B cell (primary cell): ENCODE measurements around the gene SETD6. TPM values are rescaled to one million over a fixed set of nuclear protein-coding genes. Genes with fewer than 3 reads are reported as not detected.

Experiments used
- ATAC-seq: fragments of 200-7000 bp; cut with Tn5 transposase; one replicate; pipeline ENCODE4 v1.10.0; 2021; ENCODE audit warnings: low read depth, mild to moderate bottlenecking, moderate number of reproducible peaks, moderate library complexity
- CTCF ChIA-PET: fragments of 350-600 bp; sonication (Branson Sonifier 250); formaldehyde crosslinking; loops from one replicate; lab custom pipeline; 2021; ENCODE audit warnings: antibody characterized with exemption, inconsistent platforms; lab: Charles Lee
- POLR2A ChIA-PET: fragments of 350-600 bp; sonication (Branson Sonifier 250); formaldehyde crosslinking; loops from one replicate; lab custom pipeline; 2021; ENCODE audit warnings: antibody characterized with exemption; lab: Charles Lee
- DNase-seq: peaks from one replicate; pipeline ENCODE4 v3.0.0; 2013
- H2AFZ ChIP-seq: 2 replicates; pipeline ENCODE4 v1.6.1; 2012; ENCODE audit warnings: mild to moderate bottlenecking, low read depth, low read length; ENCODE audit not compliant: insufficient read depth, poor library complexity, severe bottlenecking
- H3K27ac ChIP-seq, 2 donors: 1 replicate in 1 of 2; 2 replicates in 1 of 2; pipeline ENCODE4 v1.5.1; 2012 to 2013; ENCODE audit warnings: low read length in 2 of 2, mild to moderate bottlenecking in 2 of 2, moderate library complexity in 1 of 2
- H3K27me3 ChIP-seq, 4 experiments: fragments of 200-600 bp in 1 of 4; sonication (generic) in 1 of 4; replicated peaks in 1 of 4; 1 replicate in 2 of 4; 2 replicates in 2 of 4; pipeline versions ENCODE4 v1.6.1 to v1.7.0; 2013 to 2016; ENCODE audit warnings: low read length in 3 of 4, mild to moderate bottlenecking in 2 of 4, mixed read lengths in 1 of 4, moderate library complexity in 1 of 4; ENCODE audit not compliant: insufficient read depth in 4 of 4, control insufficient read depth in 3 of 4; ENCODE audit errors: control extremely low read depth in 1 of 4
- H3K36me3 ChIP-seq, 2 experiments: replicated peaks in 1 of 2; 1 replicate in 1 of 2; 2 replicates in 1 of 2; pipeline versions ENCODE4 v1.6.1 to v1.7.1; 2013; ENCODE audit warnings: low read length in 1 of 2; ENCODE audit not compliant: insufficient read depth in 2 of 2, control insufficient read depth in 1 of 2; ENCODE audit errors: control extremely low read depth in 1 of 2, extremely low read depth in 1 of 2
- H3K4me1 ChIP-seq, 2 donors: fragments of 200-600 bp in 1 of 2; sonication (generic) in 1 of 2; 1 replicate in 1 of 2; 2 replicates in 1 of 2; pipeline versions ENCODE4 v1.5.1 to v1.6.1; 2013 to 2017; ENCODE audit warnings: low read length in 2 of 2; ENCODE audit not compliant: control insufficient read depth in 2 of 2, insufficient read depth in 2 of 2
- H3K4me2 ChIP-seq: replicated peaks from 2 replicates; pipeline ENCODE3; 2012; ENCODE audit warnings: mild to moderate bottlenecking, low read depth, low read length; ENCODE audit not compliant: poor library complexity, severe bottlenecking
- H3K4me3 ChIP-seq, 5 experiments: fragments of 200-600 bp in 1 of 5; sonication (generic) in 1 of 5; 1 replicate in 3 of 5; 2 replicates in 2 of 5; pipeline versions ENCODE4 v1.5.1 to v1.7.0; 2011 to 2016; ENCODE audit warnings: low read length in 4 of 5, mild to moderate bottlenecking in 4 of 5, low read depth in 2 of 5, control low read depth in 1 of 5, moderate library complexity in 1 of 5; ENCODE audit not compliant: insufficient read depth in 1 of 5; ENCODE audit errors: control extremely low read depth in 1 of 5, extremely low read depth in 1 of 5
- H3K79me2 ChIP-seq: fragments of 200-600 bp; sonication (generic); one replicate; pipeline ENCODE4 v1.6.0; 2016; ENCODE audit warnings: low read length; ENCODE audit not compliant: control insufficient read depth, insufficient read depth
- H3K9ac ChIP-seq: fragments of 200-600 bp; sonication (generic); 2 replicates; pipeline ENCODE4 v1.6.1; 2017; ENCODE audit warnings: mild to moderate bottlenecking, low read length, moderate library complexity
- H3K9me3 ChIP-seq, 3 donors: one replicate each; pipeline versions ENCODE4 v1.6.1 to v1.7.1; 2013; ENCODE audit warnings: low read length in 2 of 3; ENCODE audit not compliant: control insufficient read depth in 2 of 3, insufficient read depth in 1 of 3; ENCODE audit errors: control extremely low read depth in 1 of 3
- H4K20me1 ChIP-seq: 2 replicates; pipeline ENCODE4 v1.6.0; 2012; ENCODE audit warnings: mild to moderate bottlenecking, low read length; ENCODE audit not compliant: insufficient read depth, control insufficient read depth, poor library complexity, severe bottlenecking
- H3K27ac Mint-ChIP-seq: one replicate; pipeline ENCODE4 v1.8.0; 2021; ENCODE audit warnings: mixed read lengths
- H3K27me3 Mint-ChIP-seq: one replicate; pipeline ENCODE4 v1.8.0; 2021; ENCODE audit warnings: mixed read lengths
- H3K4me1 Mint-ChIP-seq: one replicate; pipeline ENCODE4 v1.8.0; 2021; ENCODE audit warnings: mixed read lengths
- H3K4me3 Mint-ChIP-seq: one replicate; pipeline ENCODE4 v1.8.0; 2021; ENCODE audit warnings: mixed read lengths
- H3K9me3 Mint-ChIP-seq: one replicate; pipeline ENCODE4 v1.8.0; 2022; ENCODE audit warnings: mixed read lengths; ENCODE audit not compliant: insufficient read depth
- CTCF ChIP-seq: fragments of 200-600 bp; IDR thresholded peaks from one replicate; pipeline ENCODE4 v1.8.0; 2022; ENCODE audit warnings: antibody characterized with exemption, mild to moderate bottlenecking
- EZH2 ChIP-seq: IDR thresholded peaks from 2 replicates; pipeline ENCODE4 v1.6.1; 2012; ENCODE audit warnings: borderline replicate concordance, low read depth, mild to moderate bottlenecking, moderate library complexity, low read length; ENCODE audit not compliant: insufficient read depth, poor library complexity, severe bottlenecking
- WGBS: methylation state at CpG from one replicate; pipeline ENCODE4 v1.1.5; 2013; ENCODE audit warnings: missing lambda C conversion rate; ENCODE audit not compliant: insufficient coverage; 5-methylcytosine and 5-hydroxymethylcytosine counted together
- intact Hi-C: fragments of 100-400 bp; cut with micrococcal nuclease; formaldehyde crosslinking; loops from one replicate; pipeline ENCODE4 v1.10.0; 2022
- polyA plus RNA-seq: library from polyadenylated mRNA; depleted of rRNA; stranded (reverse); fragments of >200 nt; gene quantifications from 2 replicates; pipeline ENCODE4 v1.2.3, GENCODE V29; 2012
- total RNA-seq, 2 donors: library from RNA; stranded (reverse); fragments of 120-200 nt in 1 of 2; gene quantifications; 1 replicate in 1 of 2; 2 replicates in 1 of 2; pipeline versions ENCODE4 v1.2.3 to v1.2.4, GENCODE V29; 2013 to 2022

The SETD6 gene
- total and polyA plus RNA-seq, 2 donors (not counting 1 experiment from before 2014, with no cell fraction given) = 24.2 to 37.4 TPM

- intact Hi-C loops = no loop called here
- CTCF ChIA-PET = no interaction called here
- H3K27ac Mint-ChIP-seq = no peak overlapping the region
Observed at GRCh38 chr16:58542291-58542690, 27.0 kb downstream of the SETD6 start.

GRCh38 chr16:58543685-58544084 lies 28.4 kb downstream of the SETD6 start:
- no peaks in the 10 kb centered on the region for H3K9me3 Mint-ChIP-seq
- ATAC-seq (no peak), DNase-seq (no peak)
- H3K27me3 Mint-ChIP-seq = no peaks in the 10 kb centered on the region
- Histone ChIP-seq H3K4me2 (no peak overlapping the region), H3K9me3 (no peaks in the 10 kb centered on the region), H3K27ac (no peak overlapping the region), H3K4me1 (no peaks in the 10 kb centered on the region), H2AFZ (no peak overlapping the region), H3K4me3 (no peak overlapping the region), H3K36me3 (peaks cover 10 to 93% of the 10 kb centered on the region in 2 experiments), H3K9ac (no peak overlapping the region), H3K79me2 (peaks cover 13% of the 10 kb centered on the region), H3K27me3 (no peaks in the 10 kb centered on the region), H4K20me1 (peaks cover 19% of the 10 kb centered on the region)
- no peak overlapping the region for H3K27ac Mint-ChIP-seq
- TF ChIP-seq CTCF (no peak), EZH2 (no peak)
- ChIA-PET CTCF (no interaction called here), POLR2A (no interaction called here)
- intact Hi-C loops = no loop called here
- no peaks in the 10 kb centered on the region for H3K4me1 Mint-ChIP-seq
- no peak overlapping the region for H3K4me3 Mint-ChIP-seq
- WGBS = 98% methylated on average over 6 of the region's 8 CpGs

More at GRCh38 chr16:58542291-58542690, 27.0 kb downstream of the SETD6 start:
- Histone ChIP-seq H3K9me3 (no peaks in the 10 kb centered on the region), H3K79me2 (peaks cover 13% of the 10 kb centered on the region), H2AFZ (no peak overlapping the region), H3K4me3 (no peak overlapping the region), H3K9ac (no peak overlapping the region), H3K27me3 (no peaks in the 10 kb centered on the region), H3K36me3 (peaks cover 11 to 93% of the 10 kb centered on the region in 2 experiments), H4K20me1 (peaks cover 19% of the 10 kb centered on the region), H3K4me1 (no peaks in the 10 kb centered on the region), H3K4me2 (no peak overlapping the region), H3K27ac (no peak overlapping the region)
- ATAC-seq = no peak
- WGBS = 100% methylated on average over 1 of the region's 1 CpG
- H3K9me3 Mint-ChIP-seq = no peaks in the 10 kb centered on the region
- no peaks in the 10 kb centered on the region for H3K27me3 Mint-ChIP-seq
- no peak for TF ChIP-seq EZH2
- no peak for TF ChIP-seq CTCF
- H3K4me1 Mint-ChIP-seq = no peaks in the 10 kb centered on the region
- no peak overlapping the region for H3K4me3 Mint-ChIP-seq
- POLR2A ChIA-PET = no interaction called here
- DNase-seq = no peak
